ENCODE data around the gene C16orf74. TPM values are rescaled to one million over a fixed set of nuclear protein-coding genes. Genes with fewer than 3 reads are reported as not detected.

C16orf74 gene
- polyA plus RNA-seq, 6 donors from 2014 or later, result 106 to 243 (median 143) TPM

- Mint-ChIP-seq H3K27me3 (no peaks in the 10 kb centered on the region), H3K36me3 (no peaks in the 10 kb centered on the region), H3K27ac (peak overlapping the region in 2 of 6 donors; percentile 36 to 74), H3K4me3 (peak overlapping the region; percentile 63 to 88 (median 78)), H3K4me1 (peaks cover 8 to 13% (median 9%) of the 10 kb centered on the region in 3 donors), H3K9me3 (no peaks in the 10 kb centered on the region)
- no peak for ATAC-seq (ENCODE audit: low read depth in 2 of 2)
- no peak for DNase-seq
Observed at GRCh38 chr16:85687651-85688471, 63.0 kb downstream of the C16orf74 start.

GRCh38 chr16:85686912-85687591, 63.8 kb downstream of the C16orf74 start:
- peak overlapping the region in 2 of 6 donors; percentile 51 to 74 for H3K27ac Mint-ChIP-seq
- no peaks in the 10 kb centered on the region for H3K9me3 Mint-ChIP-seq
- peak overlapping the region; percentile 2 to 83 (median 66) for H3K4me3 Mint-ChIP-seq
- ATAC-seq (ENCODE audit: low read depth in 2 of 2) (no peak), DNase-seq (no peak)
- H3K4me1 Mint-ChIP-seq, result peaks cover 8 to 13% (median 9%) of the 10 kb centered on the region in 3 donors
- no peaks in the 10 kb centered on the region for H3K36me3 Mint-ChIP-seq
- H3K27me3 Mint-ChIP-seq, result no peaks in the 10 kb centered on the region

GRCh38 chr16:85685251-85685650, 65.6 kb downstream of the C16orf74 start:
- Mint-ChIP-seq H3K27ac (no peak overlapping the region), H3K27me3 (no peaks in the 10 kb centered on the region), H3K9me3 (no peaks in the 10 kb centered on the region), H3K4me3 (no peak overlapping the region), H3K36me3 (no peaks in the 10 kb centered on the region), H3K4me1 (peaks cover 13 to 21% (median 16%) of the 10 kb centered on the region in 3 donors)
- ATAC-seq (ENCODE audit: low read depth in 2 of 2), result no peak
- DNase-seq, result no peak

GRCh38 chr16:85683363-85683762, 67.5 kb downstream of the C16orf74 start:
- peak overlapping the region in 2 of 6 donors; percentile 80 to 83 for H3K27ac Mint-ChIP-seq

DNA sequence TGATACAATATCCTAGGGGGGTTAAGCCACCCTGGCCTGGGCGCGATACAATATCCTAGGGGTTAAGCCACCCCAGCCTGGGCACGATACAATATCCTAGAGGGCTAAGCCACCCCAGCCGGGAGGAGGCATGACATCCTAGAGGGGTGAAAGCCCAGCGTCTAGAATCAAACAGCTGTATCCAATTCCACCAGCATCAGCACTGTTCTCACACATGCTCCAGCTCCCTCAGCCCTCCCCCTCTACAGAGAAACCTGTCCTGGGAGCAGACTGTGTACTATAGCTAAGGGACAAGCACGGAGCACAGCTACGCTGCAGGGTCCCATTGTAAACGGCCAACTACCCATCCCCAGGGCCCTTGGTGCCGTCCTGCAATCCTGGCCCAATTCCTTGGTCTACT, 68.4 kb downstream of the C16orf74 start:
- no peak for ATAC-seq (ENCODE audit: low read depth in 2 of 2)
- H3K27me3 Mint-ChIP-seq, result no peaks in the 10 kb centered on the region
- H3K9me3 Mint-ChIP-seq, result no peaks in the 10 kb centered on the region
- no peak overlapping the region for H3K27ac Mint-ChIP-seq
- peak overlapping the region in 1 of 8 donors; percentile 6 for H3K4me3 Mint-ChIP-seq
- H3K4me1 Mint-ChIP-seq, result peaks cover 19 to 29% (median 22%) of the 10 kb centered on the region in 3 donors
- H3K36me3 Mint-ChIP-seq, result no peaks in the 10 kb centered on the region
- DNase-seq, result no peak

More at GRCh38 chr16:85683363-85683762, 67.5 kb downstream of the C16orf74 start:
- no peaks in the 10 kb centered on the region for H3K36me3 Mint-ChIP-seq
- DNase-seq (no peak), ATAC-seq (ENCODE audit: low read depth in 2 of 2) (no peak)
- H3K4me3 Mint-ChIP-seq, result peak overlapping the region in 1 of 8 donors; percentile 54
- H3K9me3 Mint-ChIP-seq, result no peaks in the 10 kb centered on the region
- H3K4me1 Mint-ChIP-seq, result peaks cover 19 to 29% (median 22%) of the 10 kb centered on the region in 3 donors
- H3K27me3 Mint-ChIP-seq, result no peaks in the 10 kb centered on the region

DNA sequence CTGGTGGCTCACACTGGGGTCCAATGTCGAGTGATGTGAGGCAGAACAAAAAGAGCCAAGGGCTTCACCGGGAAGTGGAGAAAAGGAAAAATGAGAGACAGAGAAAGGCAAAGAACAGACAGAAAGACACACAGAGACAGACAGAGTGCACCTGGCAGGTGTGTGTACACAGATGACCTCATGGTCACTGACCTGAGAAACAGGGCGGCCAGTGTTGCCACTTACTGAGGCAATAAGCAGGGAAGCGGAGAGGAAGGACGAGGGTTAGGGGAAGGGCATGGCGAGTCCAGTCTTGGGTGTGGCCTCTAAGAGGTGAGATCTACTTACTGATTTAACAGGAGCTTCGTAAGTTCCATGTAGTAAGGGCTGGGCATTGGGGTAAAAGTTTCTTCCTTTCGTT, 69.6 kb downstream of the C16orf74 start:
- Mint-ChIP-seq H3K27ac (no peak overlapping the region), H3K27me3 (no peaks in the 10 kb centered on the region), H3K4me1 (peaks cover 16 to 27% (median 18%) of the 10 kb centered on the region in 3 donors), H3K36me3 (no peaks in the 10 kb centered on the region), H3K4me3 (no peak overlapping the region), H3K9me3 (no peaks in the 10 kb centered on the region)
- DNase-seq (no peak), ATAC-seq (ENCODE audit: low read depth in 2 of 2) (no peak)

GRCh38 chr16:85680352-85680944, 70.4 kb downstream of the C16orf74 start:
- peak; percentile 12 for DNase-seq

DNA sequence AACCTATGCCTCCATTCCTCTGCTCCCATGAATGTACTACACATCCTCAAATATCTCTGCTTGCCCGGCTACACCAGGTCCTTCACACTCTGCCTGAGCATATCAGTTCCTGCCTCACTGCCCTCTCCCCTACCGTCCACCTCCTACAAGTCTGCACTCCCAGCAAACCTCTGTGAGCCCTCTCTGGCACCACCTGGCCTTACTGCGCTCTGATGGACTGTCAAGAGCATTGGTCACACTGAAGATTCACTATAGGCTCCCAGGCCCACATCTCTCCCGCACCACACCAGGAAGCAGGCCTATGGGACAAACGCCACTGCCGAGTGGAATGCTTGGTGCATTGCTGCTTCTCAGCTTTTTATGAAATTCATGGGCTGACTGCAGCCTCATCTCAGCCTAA, 71.0 kb downstream of the C16orf74 start:
- Mint-ChIP-seq H3K9me3 (no peaks in the 10 kb centered on the region), H3K4me3 (peak overlapping the region in 1 of 8 donors; percentile 51), H3K4me1 (peaks cover 13 to 19% (median 19%) of the 10 kb centered on the region in 3 donors), H3K27ac (peak overlapping the region in 4 of 6 donors; percentile 22 to 92 (median 44)), H3K27me3 (no peaks in the 10 kb centered on the region), H3K36me3 (peaks cover 5 to 7% of the 10 kb centered on the region in 2 donors)
- no peak for DNase-seq
- no peak for ATAC-seq (ENCODE audit: low read depth in 2 of 2)

More at GRCh38 chr16:85680352-85680944, 70.4 kb downstream of the C16orf74 start:
- ATAC-seq (ENCODE audit: low read depth in 2 of 2), result peak; percentile 72 to 78
- Mint-ChIP-seq H3K9me3 (no peaks in the 10 kb centered on the region), H3K27ac (peak overlapping the region in 4 of 6 donors; percentile 13 to 68 (median 44)), H3K4me3 (peak overlapping the region in 4 of 8 donors; percentile 2 to 64 (median 46)), H3K27me3 (no peaks in the 10 kb centered on the region), H3K36me3 (peaks cover 0 to 1% of the 10 kb centered on the region in 2 donors), H3K4me1 (peaks cover 13 to 19% (median 15%) of the 10 kb centered on the region in 3 donors)

DNA sequence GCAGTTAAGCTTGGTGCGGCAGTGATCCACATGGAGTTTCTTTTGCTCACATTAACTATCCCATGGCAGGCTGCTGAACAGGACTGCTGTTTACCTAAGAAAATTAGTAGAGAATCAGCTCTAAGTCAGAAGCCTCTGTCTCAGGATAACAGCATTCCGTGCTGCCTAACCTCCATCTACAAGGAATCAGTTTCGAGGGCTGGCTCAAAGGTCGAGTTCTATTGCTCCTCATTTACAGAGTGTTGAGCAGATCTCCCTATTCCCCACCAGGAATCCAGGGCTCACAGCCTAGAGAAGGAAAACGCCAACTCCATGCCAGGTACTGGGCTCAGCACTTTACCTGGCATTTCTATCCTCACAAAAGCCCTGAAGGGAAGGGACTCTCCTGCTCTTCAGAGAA, 72.1 kb downstream of the C16orf74 start:
- no peak for DNase-seq
- no peaks in the 10 kb centered on the region for H3K27me3 Mint-ChIP-seq
- peaks cover 13 to 19% (median 19%) of the 10 kb centered on the region in 3 donors for H3K4me1 Mint-ChIP-seq
- no peak overlapping the region for H3K4me3 Mint-ChIP-seq
- peak overlapping the region in 1 of 6 donors; percentile 40 for H3K27ac Mint-ChIP-seq
- H3K9me3 Mint-ChIP-seq, result no peaks in the 10 kb centered on the region
- peaks cover 9 to 17% of the 10 kb centered on the region in 2 donors for H3K36me3 Mint-ChIP-seq
- no peak for ATAC-seq (ENCODE audit: low read depth in 2 of 2)

DNA sequence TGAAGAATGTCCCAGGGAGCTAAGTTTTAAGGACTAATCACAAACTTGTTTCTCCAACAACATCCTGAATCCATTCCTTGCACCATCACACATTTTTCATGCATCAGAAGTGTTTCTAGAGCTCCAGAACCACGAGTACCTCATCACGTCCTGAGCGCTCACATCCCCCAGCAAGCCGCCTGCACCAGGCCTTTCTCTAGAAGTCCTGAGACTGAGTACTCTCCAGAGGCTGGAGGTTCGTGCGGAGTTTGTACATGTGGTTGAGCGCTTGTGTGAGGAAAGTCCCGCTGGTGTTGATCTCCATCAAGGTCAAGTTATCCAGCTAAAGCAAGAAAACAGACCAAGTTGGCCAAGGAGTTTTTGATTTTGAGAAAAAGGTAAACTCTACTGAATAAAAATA, 72.9 kb downstream of the C16orf74 start:
- peak overlapping the region in 1 of 6 donors; percentile 38 for H3K27ac Mint-ChIP-seq
- H3K9me3 Mint-ChIP-seq, result no peaks in the 10 kb centered on the region
- no peaks in the 10 kb centered on the region for H3K27me3 Mint-ChIP-seq
- H3K4me3 Mint-ChIP-seq, result no peak overlapping the region
- H3K4me1 Mint-ChIP-seq, result peaks cover 13 to 17% (median 16%) of the 10 kb centered on the region in 3 donors
- ATAC-seq (ENCODE audit: low read depth in 2 of 2), result no peak
- DNase-seq, result no peak
- peaks cover 9 to 17% of the 10 kb centered on the region in 2 donors for H3K36me3 Mint-ChIP-seq

- Mint-ChIP-seq H3K27ac (peak overlapping the region in 1 of 6 donors; percentile 21), H3K9me3 (no peaks in the 10 kb centered on the region), H3K4me3 (no peak overlapping the region), H3K4me1 (peaks cover 13 to 17% (median 16%) of the 10 kb centered on the region in 3 donors), H3K27me3 (no peaks in the 10 kb centered on the region), H3K36me3 (peaks cover 9 to 17% of the 10 kb centered on the region in 2 donors)
- ATAC-seq (ENCODE audit: low read depth in 2 of 2) (no peak), DNase-seq (no peak)
Observed at GRCh38 chr16:85677383-85677967, 73.4 kb downstream of the C16orf74 start.

DNA sequence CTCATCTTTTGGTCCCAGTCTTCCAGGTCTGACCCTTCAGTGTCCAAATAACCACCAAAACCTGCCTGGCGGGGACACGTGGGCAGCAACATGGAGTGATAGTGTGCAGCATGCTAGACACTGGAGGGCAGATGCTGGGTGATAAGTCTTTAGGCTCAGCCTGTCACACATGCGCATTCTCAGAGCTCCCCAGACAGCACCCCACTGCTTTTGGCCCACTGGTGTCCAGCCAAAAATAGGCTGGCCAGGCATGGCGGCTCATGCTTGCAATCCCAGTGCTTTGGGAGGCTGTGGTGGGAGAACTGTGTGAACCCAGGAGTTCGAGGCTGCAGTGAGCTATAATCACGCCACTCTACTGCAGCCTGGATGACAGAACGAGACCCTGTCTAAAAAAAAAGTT, 74.4 kb downstream of the C16orf74 start:
- no peaks in the 10 kb centered on the region for H3K9me3 Mint-ChIP-seq
- H3K4me3 Mint-ChIP-seq, result peak overlapping the region in 1 of 8 donors; percentile 2
- peaks cover 13 to 17% (median 16%) of the 10 kb centered on the region in 3 donors for H3K4me1 Mint-ChIP-seq
- no peak for ATAC-seq (ENCODE audit: low read depth in 2 of 2)
- no peaks in the 10 kb centered on the region for H3K27me3 Mint-ChIP-seq
- H3K27ac Mint-ChIP-seq, result peak overlapping the region in 1 of 6 donors; percentile 18
- DNase-seq, result no peak
- peaks cover 9 to 17% of the 10 kb centered on the region in 2 donors for H3K36me3 Mint-ChIP-seq

All from naive B cell (primary cell).